ENCODE data around the gene NUP205. TPM values are rescaled to one million over a fixed set of nuclear protein-coding genes. Genes with fewer than 3 reads are reported as not detected.

The NUP205 gene
- total RNA-seq, 1 experiment from 2014 or later = 86.7 TPM

GRCh38 chr7:135517060-135517459, 40.7 kb upstream of the NUP205 start:
- ChIA-PET CTCF (no interaction called here), POLR2A (ENCODE audit: unreplicated experiment) (no interaction called here)
- TF ChIP-seq, protein P1, sequence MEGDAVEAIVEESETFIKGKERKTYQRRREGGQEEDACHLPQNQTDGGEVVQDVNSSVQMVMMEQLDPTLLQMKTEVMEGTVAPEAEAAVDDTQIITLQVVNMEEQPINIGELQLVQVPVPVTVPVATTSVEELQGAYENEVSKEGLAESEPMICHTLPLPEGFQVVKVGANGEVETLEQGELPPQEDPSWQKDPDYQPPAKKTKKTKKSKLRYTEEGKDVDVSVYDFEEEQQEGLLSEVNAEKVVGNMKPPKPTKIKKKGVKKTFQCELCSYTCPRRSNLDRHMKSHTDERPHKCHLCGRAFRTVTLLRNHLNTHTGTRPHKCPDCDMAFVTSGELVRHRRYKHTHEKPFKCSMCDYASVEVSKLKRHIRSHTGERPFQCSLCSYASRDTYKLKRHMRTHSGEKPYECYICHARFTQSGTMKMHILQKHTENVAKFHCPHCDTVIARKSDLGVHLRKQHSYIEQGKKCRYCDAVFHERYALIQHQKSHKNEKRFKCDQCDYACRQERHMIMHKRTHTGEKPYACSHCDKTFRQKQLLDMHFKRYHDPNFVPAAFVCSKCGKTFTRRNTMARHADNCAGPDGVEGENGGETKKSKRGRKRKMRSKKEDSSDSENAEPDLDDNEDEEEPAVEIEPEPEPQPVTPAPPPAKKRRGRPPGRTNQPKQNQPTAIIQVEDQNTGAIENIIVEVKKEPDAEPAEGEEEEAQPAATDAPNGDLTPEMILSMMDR (conservative IDR thresholded peaks at IDR 0.05; ENCODE audit: low read depth, low read length) = no peak
- TF ChIP-seq EZH2 (IDR thresholded peaks at IDR 0.05; ENCODE audit: low read length, unreplicated experiment) (no peak), EZH2phosphoT487 (IDR thresholded peaks at IDR 0.05; ENCODE audit: borderline replicate concordance, low read length) (no peak)
- no peak overlapping the region for H3K9ac ChIP-seq (ENCODE audit: low read length)
- no peaks in the 10 kb centered on the region for H3K9me3 ChIP-seq (ENCODE audit: low read length)
- intact Hi-C loops (cut with micrococcal nuclease) = no loop called here
- no TSS peak for BruUV-seq (replicated peaks)
- no peaks in the 10 kb centered on the region for H4K20me1 ChIP-seq (ENCODE audit: low read length)
- H3K9me2 ChIP-seq (replicated peaks; ENCODE audit: low read length) = no peaks in the 10 kb centered on the region
- no peak overlapping the region for H3K4me3 ChIP-seq (ENCODE audit: low read length)
- no peak overlapping the region for H3K4me2 ChIP-seq (ENCODE audit: low read length)
- ATAC-seq = no peak
- H3K36me3 ChIP-seq (ENCODE audit: low read depth, low read length) = no peaks in the 10 kb centered on the region
- H3K27ac ChIP-seq (ENCODE audit: low read length) = no peak overlapping the region
- no peaks in the 10 kb centered on the region for H3K79me2 ChIP-seq (ENCODE audit: low read length)
- no peaks in the 10 kb centered on the region for H3K27me3 ChIP-seq (ENCODE audit: low read length)
- no peaks in the 10 kb centered on the region for H3F3A ChIP-seq (ENCODE audit: low read length, unreplicated experiment)
- H2AFZ ChIP-seq (ENCODE audit: low read length) = no peak overlapping the region
- no peak for DNase-seq
- peaks cover 7% of the 10 kb centered on the region; the same call in 1 of the 2 replicates for H3K4me1 ChIP-seq (ENCODE audit: insufficient read depth, low read length)

- H3K9me2 ChIP-seq (replicated peaks; ENCODE audit: low read length) = no peaks in the 10 kb centered on the region
- H4K20me1 ChIP-seq (ENCODE audit: low read length) = no peaks in the 10 kb centered on the region
- no peaks in the 10 kb centered on the region for H3F3A ChIP-seq (ENCODE audit: low read length, unreplicated experiment)
- no peaks in the 10 kb centered on the region for H3K36me3 ChIP-seq (ENCODE audit: low read depth, low read length)
- DNase-seq (no peak), ATAC-seq (no peak)
- BruUV-seq (replicated peaks) = no TSS peak
- no peak overlapping the region for H3K9ac ChIP-seq (ENCODE audit: low read length)
- no peak overlapping the region for H3K27ac ChIP-seq (ENCODE audit: low read length)
- no peaks in the 10 kb centered on the region for H3K79me2 ChIP-seq (ENCODE audit: low read length)
- no peak overlapping the region for H3K4me3 ChIP-seq (ENCODE audit: low read length)
- H3K9me3 ChIP-seq (ENCODE audit: low read length) = no peaks in the 10 kb centered on the region
- peaks cover 1% of the 10 kb centered on the region; the same call in 1 of the 2 replicates for H3K4me1 ChIP-seq (ENCODE audit: insufficient read depth, low read length)
- no peak overlapping the region for H3K4me2 ChIP-seq (ENCODE audit: low read length)
- intact Hi-C loops (cut with micrococcal nuclease) = no loop called here
- ChIA-PET POLR2A (ENCODE audit: unreplicated experiment) (no interaction called here), CTCF (no interaction called here)
- H3K27me3 ChIP-seq (ENCODE audit: low read length) = no peaks in the 10 kb centered on the region
- no peak overlapping the region for H2AFZ ChIP-seq (ENCODE audit: low read length)
- TF ChIP-seq, protein P1 (conservative IDR thresholded peaks at IDR 0.05; ENCODE audit: low read depth, low read length) = no peak
- TF ChIP-seq EZH2 (IDR thresholded peaks at IDR 0.05; ENCODE audit: low read length, unreplicated experiment) (no peak), EZH2phosphoT487 (IDR thresholded peaks at IDR 0.05; ENCODE audit: borderline replicate concordance, low read length) (no peak)
Measured at GRCh38 chr7:135518748-135519147, 39.0 kb upstream of the NUP205 start.

- no peak overlapping the region for H3K9ac ChIP-seq (ENCODE audit: low read length)
- POLR2A ChIA-PET (ENCODE audit: unreplicated experiment) = interaction anchor here (0.6 kb wide), 1 partner anchor 10 kb away, joined by 5 read pairs; no protein-coding TSS in a partner anchor
- no peaks in the 10 kb centered on the region for H3K9me3 ChIP-seq (ENCODE audit: low read length)
- no TSS peak for BruUV-seq (replicated peaks)
- no peaks in the 10 kb centered on the region for H3K4me1 ChIP-seq (ENCODE audit: insufficient read depth, low read length)
- H3K4me3 ChIP-seq (ENCODE audit: low read length) = no peak overlapping the region
- TF ChIP-seq EZH2 (IDR thresholded peaks at IDR 0.05; ENCODE audit: low read length, unreplicated experiment) (no peak), EZH2phosphoT487 (IDR thresholded peaks at IDR 0.05; ENCODE audit: borderline replicate concordance, low read length) (no peak)
- TF ChIP-seq, protein P1 (conservative IDR thresholded peaks at IDR 0.05; ENCODE audit: low read depth, low read length) = no peak
- no peaks in the 10 kb centered on the region for H3K9me2 ChIP-seq (replicated peaks; ENCODE audit: low read length)
- DNase-seq = no peak
- H3K27ac ChIP-seq (ENCODE audit: low read length) = no peak overlapping the region
- no peak for ATAC-seq
- no peaks in the 10 kb centered on the region for H3K27me3 ChIP-seq (ENCODE audit: low read length)
- H3K79me2 ChIP-seq (ENCODE audit: low read length) = no peaks in the 10 kb centered on the region
- no peaks in the 10 kb centered on the region for H3F3A ChIP-seq (ENCODE audit: low read length, unreplicated experiment)
- H3K36me3 ChIP-seq (ENCODE audit: low read depth, low read length) = no peaks in the 10 kb centered on the region
- CTCF ChIA-PET = no interaction called here
- H3K4me2 ChIP-seq (ENCODE audit: low read length) = no peak overlapping the region
- intact Hi-C loops (cut with micrococcal nuclease) = no loop called here
- H2AFZ ChIP-seq (ENCODE audit: low read length) = no peak overlapping the region
- no peaks in the 10 kb centered on the region for H4K20me1 ChIP-seq (ENCODE audit: low read length)
Measured at GRCh38 chr7:135519233-135519688, 38.5 kb upstream of the NUP205 start.
